ENCODE results near the gene ALDH3A2. TPM values are rescaled to one million over a fixed set of nuclear protein-coding genes. Genes with fewer than 3 reads are reported as not detected.

The ALDH3A2 gene
- total RNA-seq, 1 experiment from 2014 or later, result 97.3 TPM

DNA sequence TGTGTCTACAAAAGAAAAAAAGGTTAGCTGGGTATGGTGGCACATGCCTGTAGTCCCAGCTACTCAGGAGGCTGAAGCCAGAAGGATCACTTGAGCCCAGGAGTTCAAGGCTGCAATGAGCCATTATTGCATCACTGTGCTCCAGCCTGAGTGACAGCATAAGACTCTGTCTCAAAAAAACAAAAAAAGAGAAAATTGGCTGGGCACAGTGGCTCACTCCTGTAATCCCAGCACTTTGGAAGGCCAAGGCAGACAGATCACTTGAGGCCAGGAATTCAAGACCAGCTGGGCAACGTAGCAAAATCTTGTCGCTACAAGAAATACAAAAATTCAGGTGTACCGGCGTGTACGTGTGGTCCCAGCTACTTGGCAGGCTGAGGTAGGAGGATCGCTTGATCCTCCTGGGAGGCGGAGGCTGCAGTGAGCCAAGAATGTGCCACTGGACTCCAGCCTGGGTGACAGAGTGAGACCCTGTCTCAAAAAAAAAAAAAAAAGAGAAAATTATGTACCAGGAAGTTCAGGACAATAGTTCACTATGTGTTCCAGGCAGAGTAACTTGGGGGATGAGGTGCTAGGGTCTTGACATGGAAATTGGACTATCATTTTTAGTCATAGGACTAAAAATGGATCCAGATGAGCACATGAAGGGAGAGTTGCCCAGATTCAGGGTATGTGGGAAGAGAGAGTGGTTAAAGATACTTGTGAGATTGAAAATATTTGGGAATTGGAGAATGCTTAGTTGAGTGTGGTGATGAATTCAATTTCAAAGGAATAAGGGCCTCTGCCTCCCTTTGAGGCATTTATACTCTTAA lies 11.0 kb downstream of the ALDH3A2 start:
- BruUV-seq (replicated peaks), result no TSS peak
- CTCF ChIA-PET, result no interaction called here
- no peak for TF ChIP-seq EZH2 (IDR thresholded peaks at IDR 0.05; ENCODE audit: borderline replicate concordance, low read depth, low read length, poor library complexity, severe bottlenecking)
- TF ChIP-seq, protein P1, sequence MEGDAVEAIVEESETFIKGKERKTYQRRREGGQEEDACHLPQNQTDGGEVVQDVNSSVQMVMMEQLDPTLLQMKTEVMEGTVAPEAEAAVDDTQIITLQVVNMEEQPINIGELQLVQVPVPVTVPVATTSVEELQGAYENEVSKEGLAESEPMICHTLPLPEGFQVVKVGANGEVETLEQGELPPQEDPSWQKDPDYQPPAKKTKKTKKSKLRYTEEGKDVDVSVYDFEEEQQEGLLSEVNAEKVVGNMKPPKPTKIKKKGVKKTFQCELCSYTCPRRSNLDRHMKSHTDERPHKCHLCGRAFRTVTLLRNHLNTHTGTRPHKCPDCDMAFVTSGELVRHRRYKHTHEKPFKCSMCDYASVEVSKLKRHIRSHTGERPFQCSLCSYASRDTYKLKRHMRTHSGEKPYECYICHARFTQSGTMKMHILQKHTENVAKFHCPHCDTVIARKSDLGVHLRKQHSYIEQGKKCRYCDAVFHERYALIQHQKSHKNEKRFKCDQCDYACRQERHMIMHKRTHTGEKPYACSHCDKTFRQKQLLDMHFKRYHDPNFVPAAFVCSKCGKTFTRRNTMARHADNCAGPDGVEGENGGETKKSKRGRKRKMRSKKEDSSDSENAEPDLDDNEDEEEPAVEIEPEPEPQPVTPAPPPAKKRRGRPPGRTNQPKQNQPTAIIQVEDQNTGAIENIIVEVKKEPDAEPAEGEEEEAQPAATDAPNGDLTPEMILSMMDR (conservative IDR thresholded peaks at IDR 0.05; ENCODE audit: low read depth, low read length), result no peak
- no peaks in the 10 kb centered on the region for H3K27me3 ChIP-seq (replicated peaks; ENCODE audit: insufficient read depth, low read depth, low read length, poor library complexity)
- H3K4me1 ChIP-seq (ENCODE audit: insufficient read depth, low read length, poor library complexity, severe bottlenecking), result no peaks in the 10 kb centered on the region
- H3K4me3 ChIP-seq (ENCODE audit: low read depth, low read length, poor library complexity, severe bottlenecking), result no peak overlapping the region
- peaks cover 37% of the 10 kb centered on the region for H3K36me3 ChIP-seq (ENCODE audit: insufficient read depth, low read length, poor library complexity, severe bottlenecking)
- no peak overlapping the region for H3K27ac ChIP-seq (ENCODE audit: low read depth, low read length, poor library complexity, severe bottlenecking)
- intact Hi-C loops (cut with micrococcal nuclease; ENCODE audit: unreplicated experiment), result no loop called here
- H3K9me3 ChIP-seq (ENCODE audit: low read depth, low read length, poor library complexity, severe bottlenecking), result no peaks in the 10 kb centered on the region
- POLR2A ChIA-PET (ENCODE audit: low non-redundant PET), result no interaction called here
- DNase-seq (ENCODE audit: low spot score), result no peak

GRCh38 chr17:19660219-19660870 lies 11.8 kb downstream of the ALDH3A2 start:
- Histone ChIP-seq H3K9me3 (ENCODE audit: low read depth, low read length, poor library complexity, severe bottlenecking) (no peaks in the 10 kb centered on the region), H3K4me1 (ENCODE audit: insufficient read depth, low read length, poor library complexity, severe bottlenecking) (no peaks in the 10 kb centered on the region), H3K36me3 (ENCODE audit: insufficient read depth, low read length, poor library complexity, severe bottlenecking) (peaks cover 29% of the 10 kb centered on the region), H3K27me3 (replicated peaks; ENCODE audit: insufficient read depth, low read depth, low read length, poor library complexity) (no peaks in the 10 kb centered on the region), H3K27ac (ENCODE audit: low read depth, low read length, poor library complexity, severe bottlenecking) (no peak overlapping the region), H3K4me3 (ENCODE audit: low read depth, low read length, poor library complexity, severe bottlenecking) (no peak overlapping the region)
- DNase-seq (ENCODE audit: low spot score), result no peak
- BruUV-seq (replicated peaks), result no TSS peak
- CTCF ChIA-PET, result no interaction called here
- intact Hi-C loops (cut with micrococcal nuclease; ENCODE audit: unreplicated experiment), result no loop called here
- no peak for TF ChIP-seq EZH2 (IDR thresholded peaks at IDR 0.05; ENCODE audit: borderline replicate concordance, low read depth, low read length, poor library complexity, severe bottlenecking)
- TF ChIP-seq, protein P1 (conservative IDR thresholded peaks at IDR 0.05; ENCODE audit: low read depth, low read length), result no peak
- POLR2A ChIA-PET (ENCODE audit: low non-redundant PET), result no interaction called here

GRCh38 chr17:19661121-19661520 lies 12.6 kb downstream of the ALDH3A2 start:
- Histone ChIP-seq H3K9me3 (ENCODE audit: low read depth, low read length, poor library complexity, severe bottlenecking) (no peaks in the 10 kb centered on the region), H3K36me3 (ENCODE audit: insufficient read depth, low read length, poor library complexity, severe bottlenecking) (peaks cover 28% of the 10 kb centered on the region), H3K27ac (ENCODE audit: low read depth, low read length, poor library complexity, severe bottlenecking) (no peak overlapping the region), H3K4me3 (ENCODE audit: low read depth, low read length, poor library complexity, severe bottlenecking) (no peak overlapping the region), H3K4me1 (ENCODE audit: insufficient read depth, low read length, poor library complexity, severe bottlenecking) (no peaks in the 10 kb centered on the region), H3K27me3 (replicated peaks; ENCODE audit: insufficient read depth, low read depth, low read length, poor library complexity) (no peaks in the 10 kb centered on the region)
- ChIA-PET CTCF (no interaction called here), POLR2A (ENCODE audit: low non-redundant PET) (no interaction called here)
- intact Hi-C loops (cut with micrococcal nuclease; ENCODE audit: unreplicated experiment), result no loop called here
- no peak for DNase-seq (ENCODE audit: low spot score)
- BruUV-seq (replicated peaks), result no TSS peak
- TF ChIP-seq EZH2 (IDR thresholded peaks at IDR 0.05; ENCODE audit: borderline replicate concordance, low read depth, low read length, poor library complexity, severe bottlenecking), result no peak
- TF ChIP-seq, protein P1 (conservative IDR thresholded peaks at IDR 0.05; ENCODE audit: low read depth, low read length), result no peak
